ENCODE measurements around the gene GAPDH. TPM values are rescaled to one million over a fixed set of nuclear protein-coding genes. Genes with fewer than 3 reads are reported as not detected.

The GAPDH gene
- total and polyA plus RNA-seq, 7 donors, result 1,653 to 3,219 (median 2,501) TPM

- TF ChIP-seq POLR2AphosphoS5 (IDR thresholded peaks at IDR 0.05), result no peak
- no peak for TF ChIP-seq EP300 (IDR thresholded peaks at IDR 0.05)
- TF ChIP-seq POLR2A (IDR thresholded peaks at IDR 0.05), result no peak
- TF ChIP-seq CTCF (IDR thresholded peaks at IDR 0.05), result no peak
- Histone ChIP-seq H3K27ac (no peak overlapping the region), H3K4me1 (no peaks in the 10 kb centered on the region), H3K36me3 (peaks cover 26 to 96% (median 64%) of the 10 kb centered on the region in 4 donors), H3K4me3 (no peak overlapping the region), H3K27me3 (no peaks in the 10 kb centered on the region), H3K9me3 (no peaks in the 10 kb centered on the region)
- no peak for DNase-seq
- intact Hi-C loops (cut with DNase I), result no loop called here
- 83 to 86% methylated on average over 3 of the region's 3 CpGs for WGBS, 2 donors
These were observed 10.6 kb upstream of the GAPDH start for GRCh38 chr12:6523708-6524107.

GRCh38 chr12:6524648-6525047, 9.7 kb upstream of the GAPDH start:
- DNase-seq, result no peak
- TF ChIP-seq POLR2AphosphoS5 (IDR thresholded peaks at IDR 0.05), result no peak
- TF ChIP-seq POLR2A (IDR thresholded peaks at IDR 0.05), result no peak
- no peak for TF ChIP-seq EP300 (IDR thresholded peaks at IDR 0.05)
- TF ChIP-seq CTCF (IDR thresholded peaks at IDR 0.05), result no peak
- H3K36me3 ChIP-seq, result peaks cover 26 to 97% (median 71%) of the 10 kb centered on the region in 4 donors
- no peak overlapping the region for H3K4me3 ChIP-seq
- H3K4me1 ChIP-seq, result no peaks in the 10 kb centered on the region
- H3K27me3 ChIP-seq, result no peaks in the 10 kb centered on the region
- intact Hi-C loops (cut with DNase I), result no loop called here
- WGBS, 2 donors, result 98% methylated on average over 5 of the region's 5 CpGs
- H3K27ac ChIP-seq, result no peak overlapping the region
- H3K9me3 ChIP-seq, result no peaks in the 10 kb centered on the region

GRCh38 chr12:6526201-6526600, 8.1 kb upstream of the GAPDH start:
- WGBS, 2 donors, result 96% methylated on average over 7 of the region's 7 CpGs
- intact Hi-C loops (cut with DNase I), result no loop called here
- TF ChIP-seq POLR2A (IDR thresholded peaks at IDR 0.05) (no peak), CTCF (IDR thresholded peaks at IDR 0.05) (no peak), EP300 (IDR thresholded peaks at IDR 0.05) (no peak), POLR2AphosphoS5 (IDR thresholded peaks at IDR 0.05) (no peak)
- H3K4me3 ChIP-seq, result no peak overlapping the region
- peaks cover 26 to 98% (median 75%) of the 10 kb centered on the region in 4 donors for H3K36me3 ChIP-seq
- H3K27ac ChIP-seq, result no peak overlapping the region
- no peaks in the 10 kb centered on the region for H3K9me3 ChIP-seq
- no peak for DNase-seq
- no peaks in the 10 kb centered on the region for H3K4me1 ChIP-seq
- no peaks in the 10 kb centered on the region for H3K27me3 ChIP-seq

- no peak overlapping the region for H3K4me3 ChIP-seq
- no peak for DNase-seq
- H3K4me1 ChIP-seq, result peaks cover 0 to 4% (median 3%) of the 10 kb centered on the region in 4 donors
- intact Hi-C loops (cut with DNase I), result no loop called here
- no peaks in the 10 kb centered on the region for H3K27me3 ChIP-seq
- H3K9me3 ChIP-seq, result no peaks in the 10 kb centered on the region
- 94 to 96% methylated on average over 19 of the region's 19 CpGs for WGBS, 2 donors
- H3K27ac ChIP-seq, result no peak overlapping the region
- H3K36me3 ChIP-seq, result peaks cover 26 to 91% (median 67%) of the 10 kb centered on the region in 4 donors
- TF ChIP-seq CTCF (IDR thresholded peaks at IDR 0.05) (no peak), POLR2AphosphoS5 (IDR thresholded peaks at IDR 0.05) (no peak), EP300 (IDR thresholded peaks at IDR 0.05) (no peak), POLR2A (IDR thresholded peaks at IDR 0.05) (no peak)
These were observed 7.4 kb upstream of the GAPDH start for GRCh38 chr12:6526766-6527525.

Measured in sigmoid colon (tissue), 7 donors.